HEK293T (cell line): Measurements from ENCODE around the gene PGS1.

ENCODE experiments used
- CTCF ChIA-PET: fragments of 350-600 bp; formaldehyde crosslinking; extraction: SDS; loops from one replicate; lab custom pipeline; 2021; ENCODE audit warnings: antibody characterized with exemption, inconsistent platforms; lab: Yijun Ruan, JAX
- POLR2A ChIA-PET: fragments of 350-600 bp; formaldehyde crosslinking; extraction: SDS; loops from one replicate; lab custom pipeline; 2020; ENCODE audit warnings: antibody characterized with exemption, inconsistent platforms; lab: Yijun Ruan, JAX
- DNase-seq: peaks from one replicate; pipeline ENCODE4 v3.0.0; 2012; ENCODE audit warnings: mixed read lengths; ENCODE audit errors: extremely low spot score
- ARNT ChIP-seq: fragments of 450-650 bp; IDR thresholded peaks from 2 replicates; pipeline ENCODE4 v1.6.1; 2017; ENCODE audit warnings: mild to moderate bottlenecking
- BHLHE40 ChIP-seq: fragments of 450-650 bp; IDR thresholded peaks from 2 replicates; pipeline ENCODE4 v1.6.1; 2016; ENCODE audit warnings: mild to moderate bottlenecking, moderate library complexity, borderline replicate concordance
- CTBP1 ChIP-seq: fragments of 450-650 bp; IDR thresholded peaks from 2 replicates; pipeline ENCODE4 v1.6.1; 2016; ENCODE audit warnings: borderline replicate concordance
- ELF4 ChIP-seq: fragments of 450-650 bp; IDR thresholded peaks from 2 replicates; pipeline ENCODE4 v1.6.1; 2017; ENCODE audit warnings: antibody characterized with exemption
- FOXA1 ChIP-seq: fragments of 450-650 bp; IDR thresholded peaks from 2 replicates; pipeline ENCODE4 v1.6.1; 2016; ENCODE audit warnings: mild to moderate bottlenecking
- FOXK2 ChIP-seq: fragments of 450-650 bp; IDR thresholded peaks from 2 replicates; pipeline ENCODE4 v1.6.1; 2016; ENCODE audit warnings: mild to moderate bottlenecking
- FOXM1 ChIP-seq: fragments of 450-650 bp; IDR thresholded peaks from 2 replicates; pipeline ENCODE4 v1.6.1; 2017; ENCODE audit warnings: mild to moderate bottlenecking, borderline replicate concordance
- HDGF ChIP-seq: fragments of 450-650 bp; IDR thresholded peaks from 2 replicates; pipeline ENCODE4 v1.6.1; 2017; ENCODE audit warnings: antibody characterized with exemption, borderline replicate concordance
- L3MBTL2 ChIP-seq: fragments of 450-650 bp; conservative IDR thresholded peaks from 2 replicates; pipeline ENCODE4 v1.6.1; 2016; ENCODE audit warnings: mild to moderate bottlenecking
- LEF1 ChIP-seq: fragments of 450-650 bp; IDR thresholded peaks from 2 replicates; pipeline ENCODE4 v1.6.1; 2017; ENCODE audit warnings: mild to moderate bottlenecking, borderline replicate concordance
- NFRKB ChIP-seq: fragments of 450-650 bp; IDR thresholded peaks from 2 replicates; pipeline ENCODE4 v1.6.1; 2016; ENCODE audit warnings: mild to moderate bottlenecking, moderate library complexity
- PKNOX1 ChIP-seq: fragments of 450-650 bp; IDR thresholded peaks from 2 replicates; pipeline ENCODE4 v1.6.1; 2016
- SP1 ChIP-seq: fragments of 450-650 bp; IDR thresholded peaks from 2 replicates; pipeline ENCODE4 v1.6.1; 2017
- SUZ12 ChIP-seq: fragments of 450-650 bp; IDR thresholded peaks from 2 replicates; pipeline ENCODE4 v1.6.1; 2016; ENCODE audit warnings: mild to moderate bottlenecking
- TARDBP ChIP-seq: fragments of 450-650 bp; IDR thresholded peaks from 2 replicates; pipeline ENCODE4 v1.6.1; 2016
- ZNF384 ChIP-seq: fragments of 450-650 bp; IDR thresholded peaks from 2 replicates; pipeline ENCODE4 v1.6.1; 2016

Gene PGS1

GRCh38 chr17:78454346-78454745 is 75.9 kb downstream of the PGS1 start:
- DNase-seq, result no peak
- CTCF ChIA-PET, result interaction anchor here (0.5 kb wide), 1 partner anchor 233 kb away, joined by 4 read pairs; no protein-coding TSS in a partner anchor
- POLR2A ChIA-PET, result no interaction called here
- TF ChIP-seq FOXK2 (no peak), CTBP1 (no peak), TARDBP (no peak), BHLHE40 (no peak), ARNT (no peak), NFRKB (no peak), L3MBTL2 (no peak), LEF1 (no peak), FOXM1 (no peak)

- POLR2A ChIA-PET, result no interaction called here
- no peak for TF ChIP-seq HDGF
- no peak for TF ChIP-seq FOXK2
- no peak for TF ChIP-seq FOXM1
- no peak for TF ChIP-seq ZNF384
- no peak for TF ChIP-seq SP1
- no peak for TF ChIP-seq NFRKB
- TF ChIP-seq L3MBTL2, result no peak
- no peak for DNase-seq
- CTCF ChIA-PET, result interaction anchor here (1.0 kb wide), 1 partner anchor 12 kb away, joined by 3 read pairs; no protein-coding TSS in a partner anchor
These were observed 79.6 kb downstream of the PGS1 start for GRCh38 chr17:78458091-78458490.

- CTCF ChIA-PET, result no interaction called here
- no peak for TF ChIP-seq FOXA1
- TF ChIP-seq FOXM1, result no peak
- no peak for TF ChIP-seq ZNF384
- no peak for TF ChIP-seq NFRKB
- TF ChIP-seq BHLHE40, result no peak
- TF ChIP-seq FOXK2, result no peak
- POLR2A ChIA-PET, result no interaction called here
- no peak for DNase-seq
These were observed 80.4 kb downstream of the PGS1 start for GRCh38 chr17:78458736-78459335.

- ChIA-PET CTCF (no interaction called here), POLR2A (no interaction called here)
- DNase-seq, result no peak
- TF ChIP-seq SP1, result no peak
- no peak for TF ChIP-seq HDGF
- TF ChIP-seq FOXK2, result no peak
- no peak for TF ChIP-seq ZNF384
- no peak for TF ChIP-seq TARDBP
- TF ChIP-seq CTBP1, result no peak
- TF ChIP-seq L3MBTL2, result no peak
- no peak for TF ChIP-seq NFRKB
- TF ChIP-seq BHLHE40, result no peak
- TF ChIP-seq ARNT, result no peak
- TF ChIP-seq LEF1, result no peak
These were observed 81.2 kb downstream of the PGS1 start for GRCh38 chr17:78459696-78460095.

- ChIA-PET POLR2A (no interaction called here), CTCF (no interaction called here)
- TF ChIP-seq ARNT (no peak), FOXA1 (no peak), HDGF (no peak), SUZ12 (no peak), TARDBP (no peak), CTBP1 (no peak), ZNF384 (no peak), SP1 (no peak), FOXK2 (no peak), FOXM1 (no peak), NFRKB (no peak), ELF4 (no peak)
- no peak for DNase-seq
These were observed 81.8 kb downstream of the PGS1 start for GRCh38 chr17:78460176-78460675.

GRCh38 chr17:78460951-78461798 is 82.7 kb downstream of the PGS1 start:
- CTCF ChIA-PET, result no interaction called here

More at GRCh38 chr17:78460951-78461798, 82.7 kb downstream of the PGS1 start:
- TF ChIP-seq FOXA1 (no peak), BHLHE40 (no peak), FOXK2 (no peak), PKNOX1 (no peak), ELF4 (no peak), LEF1 (no peak), HDGF (no peak), FOXM1 (no peak), CTBP1 (no peak)
- POLR2A ChIA-PET, result no interaction called here
- DNase-seq, result no peak
